ENCODE data around the gene PITX3. TPM values are rescaled to one million over a fixed set of nuclear protein-coding genes. Genes with fewer than 3 reads are reported as not detected.

PITX3 gene
- total RNA-seq, 4 donors from 2014 or later, result not detected

DNA sequence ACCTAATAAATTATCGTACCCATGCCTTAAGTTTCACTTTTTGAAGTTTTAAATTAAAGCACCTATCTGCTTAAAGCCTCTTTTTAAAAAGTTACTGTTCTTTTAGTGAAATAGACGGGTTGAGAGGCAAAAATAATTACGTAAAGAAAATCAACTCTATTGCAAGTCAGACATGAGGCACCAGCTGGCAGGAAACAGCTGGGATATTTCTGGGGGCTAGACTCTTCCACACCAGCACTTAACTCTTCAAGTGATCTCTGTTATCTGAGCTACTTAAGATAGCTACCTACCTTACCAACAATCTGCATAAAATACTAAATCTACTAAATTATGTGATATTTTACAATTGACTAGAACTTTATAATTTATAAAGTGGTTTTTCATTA lies 39.8 kb upstream of the PITX3 start:
- Histone ChIP-seq H3K27ac (peak overlapping the region in 2 of 4 donors; percentile 40 to 52), H3K27me3 (no peaks in the 10 kb centered on the region), H3K4me3 (peak overlapping the region in 1 of 4 donors; percentile 31), H3K9me3 (no peaks in the 10 kb centered on the region), H3K4me1 (peaks cover 29 to 70% (median 31%) of the 10 kb centered on the region in 3 donors), H3K36me3 (peaks cover 0 to 16% (median 0%) of the 10 kb centered on the region in 3 donors)
- intact Hi-C loops (cut with DNase I), result no loop called here
- TF ChIP-seq POLR2A (IDR thresholded peaks at IDR 0.05), result no peak
- TF ChIP-seq, protein P1, sequence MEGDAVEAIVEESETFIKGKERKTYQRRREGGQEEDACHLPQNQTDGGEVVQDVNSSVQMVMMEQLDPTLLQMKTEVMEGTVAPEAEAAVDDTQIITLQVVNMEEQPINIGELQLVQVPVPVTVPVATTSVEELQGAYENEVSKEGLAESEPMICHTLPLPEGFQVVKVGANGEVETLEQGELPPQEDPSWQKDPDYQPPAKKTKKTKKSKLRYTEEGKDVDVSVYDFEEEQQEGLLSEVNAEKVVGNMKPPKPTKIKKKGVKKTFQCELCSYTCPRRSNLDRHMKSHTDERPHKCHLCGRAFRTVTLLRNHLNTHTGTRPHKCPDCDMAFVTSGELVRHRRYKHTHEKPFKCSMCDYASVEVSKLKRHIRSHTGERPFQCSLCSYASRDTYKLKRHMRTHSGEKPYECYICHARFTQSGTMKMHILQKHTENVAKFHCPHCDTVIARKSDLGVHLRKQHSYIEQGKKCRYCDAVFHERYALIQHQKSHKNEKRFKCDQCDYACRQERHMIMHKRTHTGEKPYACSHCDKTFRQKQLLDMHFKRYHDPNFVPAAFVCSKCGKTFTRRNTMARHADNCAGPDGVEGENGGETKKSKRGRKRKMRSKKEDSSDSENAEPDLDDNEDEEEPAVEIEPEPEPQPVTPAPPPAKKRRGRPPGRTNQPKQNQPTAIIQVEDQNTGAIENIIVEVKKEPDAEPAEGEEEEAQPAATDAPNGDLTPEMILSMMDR (IDR thresholded peaks at IDR 0.05), result no peak
- WGBS, 2 donors, result 33 to 35% methylated on average over 3 of the region's 3 CpGs
- DNase-seq, result no peak

DNA sequence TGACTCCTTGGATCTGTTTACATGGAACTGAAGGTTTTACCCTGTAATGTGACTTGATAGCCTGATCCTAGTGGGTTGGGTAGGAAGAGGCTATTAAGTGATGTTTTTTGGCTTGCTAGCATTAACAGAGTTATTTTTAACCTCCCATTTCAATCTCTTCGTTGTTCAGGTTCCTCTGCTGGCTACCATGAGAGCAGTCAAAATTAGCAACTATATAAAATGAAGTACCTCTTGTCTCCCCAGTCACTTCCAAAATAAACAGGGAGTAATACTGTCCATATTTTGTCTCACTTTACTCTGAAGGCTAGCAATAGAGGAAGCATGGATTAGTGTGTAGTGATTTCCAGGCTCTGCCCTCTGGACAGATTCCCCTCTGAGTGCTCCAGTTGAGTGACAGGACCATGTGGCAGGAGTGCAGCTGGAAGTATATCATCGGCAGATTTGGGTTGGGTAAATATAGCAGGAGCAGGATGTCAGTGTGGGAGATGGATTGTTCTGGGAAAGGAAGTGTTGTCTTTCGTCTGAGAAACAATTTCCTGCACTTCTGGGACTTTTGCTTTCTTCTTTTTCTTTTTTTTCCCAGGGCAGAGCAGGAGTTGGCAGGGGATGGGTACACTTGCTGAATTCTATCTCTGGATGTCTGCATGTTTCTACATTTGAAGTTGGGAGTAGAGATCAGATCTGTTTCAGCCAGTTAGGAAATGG lies 39.2 kb upstream of the PITX3 start:
- intact Hi-C loops (cut with DNase I), result no loop called here
- H3K9me3 ChIP-seq, result no peaks in the 10 kb centered on the region
- H3K36me3 ChIP-seq, result peaks cover 0 to 16% (median 0%) of the 10 kb centered on the region in 3 donors
- 3 to 12% methylated on average over 3 of the region's 3 CpGs for WGBS, 2 donors
- no peaks in the 10 kb centered on the region for H3K27me3 ChIP-seq
- TF ChIP-seq, protein P1 (IDR thresholded peaks at IDR 0.05), result no peak
- TF ChIP-seq POLR2A (IDR thresholded peaks at IDR 0.05), result no peak
- DNase-seq, result no peak
- peaks cover 29 to 65% (median 31%) of the 10 kb centered on the region in 3 donors for H3K4me1 ChIP-seq
- peak overlapping the region in 1 of 4 donors; percentile 31 for H3K4me3 ChIP-seq
- peak overlapping the region in 3 of 4 donors; percentile 40 to 52 (median 51) for H3K27ac ChIP-seq

DNA sequence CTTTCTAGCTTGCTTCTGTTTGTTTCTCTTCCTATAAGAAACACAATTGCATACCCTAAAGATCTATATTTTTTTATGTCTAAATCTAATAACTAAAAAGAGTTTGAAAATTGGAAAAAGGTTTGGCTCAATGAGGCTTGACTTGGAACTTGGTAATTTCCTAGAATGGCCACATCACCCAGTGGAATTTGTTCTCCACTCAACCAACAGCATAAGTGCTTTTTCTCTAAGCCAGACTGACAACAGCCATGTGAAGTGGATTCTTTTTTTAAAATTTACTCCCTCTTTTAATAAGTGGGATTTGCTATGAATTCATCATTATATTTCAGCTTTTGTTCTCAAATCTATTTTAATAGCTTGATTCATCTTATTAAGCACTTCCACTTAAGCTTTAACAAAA lies 37.8 kb upstream of the PITX3 start:
- Histone ChIP-seq H3K27ac (no peak overlapping the region), H3K36me3 (peaks cover 0 to 16% (median 0%) of the 10 kb centered on the region in 3 donors), H3K4me1 (peaks cover 19 to 58% (median 20%) of the 10 kb centered on the region in 3 donors), H3K9me3 (no peaks in the 10 kb centered on the region), H3K4me3 (no peak overlapping the region), H3K27me3 (no peaks in the 10 kb centered on the region)
- TF ChIP-seq, protein P1 (IDR thresholded peaks at IDR 0.05), result no peak
- no peak for DNase-seq
- intact Hi-C loops (cut with DNase I), result no loop called here

DNA sequence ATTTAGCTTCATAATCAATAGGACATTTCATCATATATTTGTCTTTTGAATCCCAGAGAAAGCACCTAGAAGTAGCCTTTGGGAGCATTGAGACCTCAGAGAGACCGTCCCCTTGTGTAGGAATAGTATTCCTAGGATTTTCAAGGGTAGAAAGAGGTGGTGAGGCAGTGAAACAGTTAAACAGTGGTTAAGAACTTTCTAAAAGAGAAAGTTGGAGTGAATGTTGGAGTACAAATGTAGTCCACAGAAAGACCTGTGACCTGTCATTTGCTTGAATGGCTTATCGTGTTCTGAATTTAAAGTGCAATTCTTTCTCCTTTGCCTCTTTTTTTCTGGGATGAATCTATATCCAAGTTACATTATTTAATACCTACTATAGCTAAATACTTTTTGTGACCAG lies 34.0 kb upstream of the PITX3 start:
- TF ChIP-seq, protein P1 (IDR thresholded peaks at IDR 0.05), result no peak
- TF ChIP-seq POLR2A (IDR thresholded peaks at IDR 0.05), result no peak
- Histone ChIP-seq H3K27me3 (no peaks in the 10 kb centered on the region), H3K9me3 (no peaks in the 10 kb centered on the region), H3K27ac (no peak overlapping the region), H3K4me3 (no peak overlapping the region), H3K36me3 (peaks cover 0 to 20% (median 0%) of the 10 kb centered on the region in 3 donors), H3K4me1 (peaks cover 2 to 22% (median 6%) of the 10 kb centered on the region in 3 donors)
- DNase-seq, result no peak
- intact Hi-C loops (cut with DNase I), result no loop called here
- WGBS, 2 donors, result 86 to 97% methylated on average over 2 of the region's 2 CpGs

DNA sequence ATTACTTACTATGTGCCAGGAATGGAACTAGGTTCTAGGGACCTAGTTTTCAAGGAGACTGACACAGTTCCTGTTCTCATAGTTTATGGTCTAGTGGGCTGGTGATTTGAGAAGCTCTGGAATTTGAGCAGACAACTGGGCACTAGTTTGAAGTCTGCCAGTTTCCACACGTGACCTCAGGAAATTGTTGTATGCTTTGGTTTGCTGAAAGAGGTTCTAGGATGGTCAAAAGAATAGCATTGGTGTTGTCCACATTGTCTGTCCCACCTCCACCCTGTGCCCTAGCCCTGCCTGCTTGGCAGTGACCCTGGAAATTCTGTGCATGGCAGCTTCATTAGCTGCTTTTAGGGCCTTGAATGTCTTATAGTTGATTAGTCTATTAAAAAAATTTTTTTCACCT lies 32.8 kb upstream of the PITX3 start:
- WGBS, 2 donors, result 56 to 69% methylated on average over 1 of the region's 1 CpG
- TF ChIP-seq, protein P1 (IDR thresholded peaks at IDR 0.05), result no peak
- no peak for TF ChIP-seq POLR2A (IDR thresholded peaks at IDR 0.05)
- H3K27me3 ChIP-seq, result no peaks in the 10 kb centered on the region
- intact Hi-C loops (cut with DNase I), result no loop called here
- H3K36me3 ChIP-seq, result peaks cover 0 to 20% (median 0%) of the 10 kb centered on the region in 3 donors
- H3K9me3 ChIP-seq, result no peaks in the 10 kb centered on the region
- no peak for DNase-seq
- no peak overlapping the region for H3K27ac ChIP-seq
- H3K4me1 ChIP-seq, result peaks cover 0 to 12% (median 0%) of the 10 kb centered on the region in 3 donors
- no peak overlapping the region for H3K4me3 ChIP-seq
